Erythroblast (primary cell): ENCODE data around the gene SREK1.

Source experiments
- GATA1 ChIP-seq: IDR thresholded peaks from 2 replicates; pipeline ENCODE4 v1.6.1; 2011; ENCODE audit warnings: low read depth, mild to moderate bottlenecking, control low read depth, low read length, moderate library complexity
- POLR2A ChIP-seq: IDR thresholded peaks from 2 replicates; pipeline ENCODE4 v1.6.1; 2011; ENCODE audit warnings: mild to moderate bottlenecking, low read length

GRCh38 chr5:66232706-66233445 is 88.8 kb downstream of the SREK1 start:
- TF ChIP-seq POLR2A (no peak), GATA1 (no peak)
